Measurements from ENCODE around the gene TNNI3. TPM values are rescaled to one million over a fixed set of nuclear protein-coding genes. Genes with fewer than 3 reads are reported as not detected.
A peak's percentile ranks its signal among the peaks of the same experiment; 100 is the strongest.

TNNI3 gene
- total and polyA plus RNA-seq, 9 of the 15 experiments (the other 6 are each of a cell fraction or from before 2014, with no cell fraction given): 4.7 to 158 (median 42.0) TPM

DNA sequence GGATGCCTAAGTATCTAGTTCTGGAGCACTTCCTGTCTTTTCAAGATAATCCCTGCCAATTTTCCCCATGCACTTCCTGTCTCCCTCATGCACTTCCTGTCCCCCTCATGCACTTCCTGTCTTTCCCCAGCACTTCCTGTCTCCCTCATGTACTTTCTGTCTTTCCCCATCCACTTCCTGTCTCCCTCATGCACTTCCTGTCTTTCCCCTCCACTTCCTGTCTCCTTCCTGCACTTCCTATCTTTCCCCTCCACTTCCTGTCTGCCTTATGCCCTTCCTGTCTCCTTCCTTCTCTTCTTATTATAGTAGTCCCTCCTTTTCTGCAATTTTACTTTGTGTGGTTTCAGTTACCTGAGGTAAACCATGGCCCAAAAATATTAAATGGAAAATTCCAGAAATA is 5.5 kb downstream of the TNNI3 start (continued):
- no peak for TF ChIP-seq CCNT2 (IDR thresholded peaks at IDR 0.05; ENCODE audit: borderline replicate concordance, extremely low read depth, insufficient read length, low read depth, low read length)
- TF ChIP-seq, protein P1, sequence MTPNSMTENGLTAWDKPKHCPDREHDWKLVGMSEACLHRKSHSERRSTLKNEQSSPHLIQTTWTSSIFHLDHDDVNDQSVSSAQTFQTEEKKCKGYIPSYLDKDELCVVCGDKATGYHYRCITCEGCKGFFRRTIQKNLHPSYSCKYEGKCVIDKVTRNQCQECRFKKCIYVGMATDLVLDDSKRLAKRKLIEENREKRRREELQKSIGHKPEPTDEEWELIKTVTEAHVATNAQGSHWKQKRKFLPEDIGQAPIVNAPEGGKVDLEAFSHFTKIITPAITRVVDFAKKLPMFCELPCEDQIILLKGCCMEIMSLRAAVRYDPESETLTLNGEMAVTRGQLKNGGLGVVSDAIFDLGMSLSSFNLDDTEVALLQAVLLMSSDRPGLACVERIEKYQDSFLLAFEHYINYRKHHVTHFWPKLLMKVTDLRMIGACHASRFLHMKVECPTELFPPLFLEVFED (CRISPR knock-in tag; conservative IDR thresholded peaks at IDR 0.05): peak; percentile 93
- TF ChIP-seq MCM7 (IDR thresholded peaks at IDR 0.05): peak in 1 of 2 experiments; percentile 33; a peak in 1 of 4 replicates
- TF ChIP-seq, protein P2, sequence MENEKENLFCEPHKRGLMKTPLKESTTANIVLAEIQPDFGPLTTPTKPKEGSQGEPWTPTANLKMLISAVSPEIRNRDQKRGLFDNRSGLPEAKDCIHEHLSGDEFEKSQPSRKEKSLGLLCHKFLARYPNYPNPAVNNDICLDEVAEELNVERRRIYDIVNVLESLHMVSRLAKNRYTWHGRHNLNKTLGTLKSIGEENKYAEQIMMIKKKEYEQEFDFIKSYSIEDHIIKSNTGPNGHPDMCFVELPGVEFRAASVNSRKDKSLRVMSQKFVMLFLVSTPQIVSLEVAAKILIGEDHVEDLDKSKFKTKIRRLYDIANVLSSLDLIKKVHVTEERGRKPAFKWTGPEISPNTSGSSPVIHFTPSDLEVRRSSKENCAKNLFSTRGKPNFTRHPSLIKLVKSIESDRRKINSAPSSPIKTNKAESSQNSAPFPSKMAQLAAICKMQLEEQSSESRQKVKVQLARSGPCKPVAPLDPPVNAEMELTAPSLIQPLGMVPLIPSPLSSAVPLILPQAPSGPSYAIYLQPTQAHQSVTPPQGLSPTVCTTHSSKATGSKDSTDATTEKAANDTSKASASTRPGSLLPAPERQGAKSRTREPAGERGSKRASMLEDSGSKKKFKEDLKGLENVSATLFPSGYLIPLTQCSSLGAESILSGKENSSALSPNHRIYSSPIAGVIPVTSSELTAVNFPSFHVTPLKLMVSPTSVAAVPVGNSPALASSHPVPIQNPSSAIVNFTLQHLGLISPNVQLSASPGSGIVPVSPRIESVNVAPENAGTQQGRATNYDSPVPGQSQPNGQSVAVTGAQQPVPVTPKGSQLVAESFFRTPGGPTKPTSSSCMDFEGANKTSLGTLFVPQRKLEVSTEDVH (IDR thresholded peaks at IDR 0.05; ENCODE audit: low read depth, partially characterized antibody): peak; percentile 96
- peak; percentile 75 for TF ChIP-seq NR2C1 (IDR thresholded peaks at IDR 0.05)
- peak; percentile 47 for TF ChIP-seq NR2C1 (tag; IDR thresholded peaks at IDR 0.05)
- TF ChIP-seq, protein P3, sequence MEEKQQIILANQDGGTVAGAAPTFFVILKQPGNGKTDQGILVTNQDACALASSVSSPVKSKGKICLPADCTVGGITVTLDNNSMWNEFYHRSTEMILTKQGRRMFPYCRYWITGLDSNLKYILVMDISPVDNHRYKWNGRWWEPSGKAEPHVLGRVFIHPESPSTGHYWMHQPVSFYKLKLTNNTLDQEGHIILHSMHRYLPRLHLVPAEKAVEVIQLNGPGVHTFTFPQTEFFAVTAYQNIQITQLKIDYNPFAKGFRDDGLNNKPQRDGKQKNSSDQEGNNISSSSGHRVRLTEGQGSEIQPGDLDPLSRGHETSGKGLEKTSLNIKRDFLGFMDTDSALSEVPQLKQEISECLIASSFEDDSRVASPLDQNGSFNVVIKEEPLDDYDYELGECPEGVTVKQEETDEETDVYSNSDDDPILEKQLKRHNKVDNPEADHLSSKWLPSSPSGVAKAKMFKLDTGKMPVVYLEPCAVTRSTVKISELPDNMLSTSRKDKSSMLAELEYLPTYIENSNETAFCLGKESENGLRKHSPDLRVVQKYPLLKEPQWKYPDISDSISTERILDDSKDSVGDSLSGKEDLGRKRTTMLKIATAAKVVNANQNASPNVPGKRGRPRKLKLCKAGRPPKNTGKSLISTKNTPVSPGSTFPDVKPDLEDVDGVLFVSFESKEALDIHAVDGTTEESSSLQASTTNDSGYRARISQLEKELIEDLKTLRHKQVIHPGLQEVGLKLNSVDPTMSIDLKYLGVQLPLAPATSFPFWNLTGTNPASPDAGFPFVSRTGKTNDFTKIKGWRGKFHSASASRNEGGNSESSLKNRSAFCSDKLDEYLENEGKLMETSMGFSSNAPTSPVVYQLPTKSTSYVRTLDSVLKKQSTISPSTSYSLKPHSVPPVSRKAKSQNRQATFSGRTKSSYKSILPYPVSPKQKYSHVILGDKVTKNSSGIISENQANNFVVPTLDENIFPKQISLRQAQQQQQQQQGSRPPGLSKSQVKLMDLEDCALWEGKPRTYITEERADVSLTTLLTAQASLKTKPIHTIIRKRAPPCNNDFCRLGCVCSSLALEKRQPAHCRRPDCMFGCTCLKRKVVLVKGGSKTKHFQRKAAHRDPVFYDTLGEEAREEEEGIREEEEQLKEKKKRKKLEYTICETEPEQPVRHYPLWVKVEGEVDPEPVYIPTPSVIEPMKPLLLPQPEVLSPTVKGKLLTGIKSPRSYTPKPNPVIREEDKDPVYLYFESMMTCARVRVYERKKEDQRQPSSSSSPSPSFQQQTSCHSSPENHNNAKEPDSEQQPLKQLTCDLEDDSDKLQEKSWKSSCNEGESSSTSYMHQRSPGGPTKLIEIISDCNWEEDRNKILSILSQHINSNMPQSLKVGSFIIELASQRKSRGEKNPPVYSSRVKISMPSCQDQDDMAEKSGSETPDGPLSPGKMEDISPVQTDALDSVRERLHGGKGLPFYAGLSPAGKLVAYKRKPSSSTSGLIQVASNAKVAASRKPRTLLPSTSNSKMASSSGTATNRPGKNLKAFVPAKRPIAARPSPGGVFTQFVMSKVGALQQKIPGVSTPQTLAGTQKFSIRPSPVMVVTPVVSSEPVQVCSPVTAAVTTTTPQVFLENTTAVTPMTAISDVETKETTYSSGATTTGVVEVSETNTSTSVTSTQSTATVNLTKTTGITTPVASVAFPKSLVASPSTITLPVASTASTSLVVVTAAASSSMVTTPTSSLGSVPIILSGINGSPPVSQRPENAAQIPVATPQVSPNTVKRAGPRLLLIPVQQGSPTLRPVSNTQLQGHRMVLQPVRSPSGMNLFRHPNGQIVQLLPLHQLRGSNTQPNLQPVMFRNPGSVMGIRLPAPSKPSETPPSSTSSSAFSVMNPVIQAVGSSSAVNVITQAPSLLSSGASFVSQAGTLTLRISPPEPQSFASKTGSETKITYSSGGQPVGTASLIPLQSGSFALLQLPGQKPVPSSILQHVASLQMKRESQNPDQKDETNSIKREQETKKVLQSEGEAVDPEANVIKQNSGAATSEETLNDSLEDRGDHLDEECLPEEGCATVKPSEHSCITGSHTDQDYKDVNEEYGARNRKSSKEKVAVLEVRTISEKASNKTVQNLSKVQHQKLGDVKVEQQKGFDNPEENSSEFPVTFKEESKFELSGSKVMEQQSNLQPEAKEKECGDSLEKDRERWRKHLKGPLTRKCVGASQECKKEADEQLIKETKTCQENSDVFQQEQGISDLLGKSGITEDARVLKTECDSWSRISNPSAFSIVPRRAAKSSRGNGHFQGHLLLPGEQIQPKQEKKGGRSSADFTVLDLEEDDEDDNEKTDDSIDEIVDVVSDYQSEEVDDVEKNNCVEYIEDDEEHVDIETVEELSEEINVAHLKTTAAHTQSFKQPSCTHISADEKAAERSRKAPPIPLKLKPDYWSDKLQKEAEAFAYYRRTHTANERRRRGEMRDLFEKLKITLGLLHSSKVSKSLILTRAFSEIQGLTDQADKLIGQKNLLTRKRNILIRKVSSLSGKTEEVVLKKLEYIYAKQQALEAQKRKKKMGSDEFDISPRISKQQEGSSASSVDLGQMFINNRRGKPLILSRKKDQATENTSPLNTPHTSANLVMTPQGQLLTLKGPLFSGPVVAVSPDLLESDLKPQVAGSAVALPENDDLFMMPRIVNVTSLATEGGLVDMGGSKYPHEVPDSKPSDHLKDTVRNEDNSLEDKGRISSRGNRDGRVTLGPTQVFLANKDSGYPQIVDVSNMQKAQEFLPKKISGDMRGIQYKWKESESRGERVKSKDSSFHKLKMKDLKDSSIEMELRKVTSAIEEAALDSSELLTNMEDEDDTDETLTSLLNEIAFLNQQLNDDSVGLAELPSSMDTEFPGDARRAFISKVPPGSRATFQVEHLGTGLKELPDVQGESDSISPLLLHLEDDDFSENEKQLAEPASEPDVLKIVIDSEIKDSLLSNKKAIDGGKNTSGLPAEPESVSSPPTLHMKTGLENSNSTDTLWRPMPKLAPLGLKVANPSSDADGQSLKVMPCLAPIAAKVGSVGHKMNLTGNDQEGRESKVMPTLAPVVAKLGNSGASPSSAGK (IDR thresholded peaks at IDR 0.05): no peak
- peak; percentile 83 for TF ChIP-seq OTX1 (CRISPR knock-in tag; IDR thresholded peaks at IDR 0.05)
- TF ChIP-seq SUPT5H (IDR thresholded peaks at IDR 0.05): 0 out of 2 replicates have a peak, but pooled peaks have one; percentile 23
- 0 out of 2 replicates have a peak, but pooled peaks have one; percentile 40 for TF ChIP-seq NBN (IDR thresholded peaks at IDR 0.05; ENCODE audit: low read depth)
- TF ChIP-seq HDAC1 (IDR thresholded peaks at IDR 0.05): peak in 1 of 2 experiments; percentile 55; a peak in 1 of 4 replicates
- no peak for TF ChIP-seq IFI16 (CRISPR knock-in tag; IDR thresholded peaks at IDR 0.05)
